ENCODE results near the gene HLA-DQA1.

The HLA-DQA1 gene

DNA sequence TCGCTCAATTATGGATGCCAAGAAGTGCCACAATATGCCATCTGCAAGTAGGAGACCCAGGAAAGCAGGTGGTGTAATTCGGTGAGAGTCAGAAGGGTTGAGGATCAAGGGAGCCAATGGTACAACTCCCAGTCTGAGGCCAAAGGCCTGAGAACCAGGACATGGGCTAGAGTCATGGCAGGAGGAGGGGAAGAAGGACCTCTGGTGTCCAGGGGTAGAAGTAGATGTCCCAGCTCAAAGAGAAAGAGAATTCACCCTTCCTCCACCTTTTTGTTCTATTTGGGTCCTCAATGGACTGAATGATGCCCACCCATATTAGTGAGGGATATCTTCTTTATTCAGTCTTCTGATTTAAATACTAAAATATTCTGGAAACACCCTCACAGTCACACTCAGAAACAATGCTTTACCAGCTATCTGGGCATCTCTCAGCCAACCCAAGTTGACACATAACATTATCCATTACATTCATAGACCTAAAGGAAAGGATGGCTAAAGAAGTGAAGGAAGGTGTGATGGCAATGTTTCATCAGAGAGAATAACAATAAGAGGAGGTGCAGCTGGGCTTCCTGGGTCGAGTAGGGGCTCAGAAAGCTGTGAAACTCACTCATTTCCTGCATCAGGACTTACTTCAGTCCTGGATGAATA lies 21.2 kb upstream of the HLA-DQA1 start:
- H3K36me3 ChIP-seq = no peaks in the 10 kb centered on the region
- no peak for DNase-seq
- H3K4me3 ChIP-seq (ENCODE audit: low read depth, low read length) = no peak overlapping the region
- no peaks in the 10 kb centered on the region for H3K27me3 ChIP-seq
- TF ChIP-seq, protein P1, sequence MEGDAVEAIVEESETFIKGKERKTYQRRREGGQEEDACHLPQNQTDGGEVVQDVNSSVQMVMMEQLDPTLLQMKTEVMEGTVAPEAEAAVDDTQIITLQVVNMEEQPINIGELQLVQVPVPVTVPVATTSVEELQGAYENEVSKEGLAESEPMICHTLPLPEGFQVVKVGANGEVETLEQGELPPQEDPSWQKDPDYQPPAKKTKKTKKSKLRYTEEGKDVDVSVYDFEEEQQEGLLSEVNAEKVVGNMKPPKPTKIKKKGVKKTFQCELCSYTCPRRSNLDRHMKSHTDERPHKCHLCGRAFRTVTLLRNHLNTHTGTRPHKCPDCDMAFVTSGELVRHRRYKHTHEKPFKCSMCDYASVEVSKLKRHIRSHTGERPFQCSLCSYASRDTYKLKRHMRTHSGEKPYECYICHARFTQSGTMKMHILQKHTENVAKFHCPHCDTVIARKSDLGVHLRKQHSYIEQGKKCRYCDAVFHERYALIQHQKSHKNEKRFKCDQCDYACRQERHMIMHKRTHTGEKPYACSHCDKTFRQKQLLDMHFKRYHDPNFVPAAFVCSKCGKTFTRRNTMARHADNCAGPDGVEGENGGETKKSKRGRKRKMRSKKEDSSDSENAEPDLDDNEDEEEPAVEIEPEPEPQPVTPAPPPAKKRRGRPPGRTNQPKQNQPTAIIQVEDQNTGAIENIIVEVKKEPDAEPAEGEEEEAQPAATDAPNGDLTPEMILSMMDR (IDR thresholded peaks at IDR 0.05; ENCODE audit: low read depth, low read length) = no peak
- H3K9me3 ChIP-seq = no peaks in the 10 kb centered on the region
- H3K4me1 ChIP-seq = no peaks in the 10 kb centered on the region

DNA sequence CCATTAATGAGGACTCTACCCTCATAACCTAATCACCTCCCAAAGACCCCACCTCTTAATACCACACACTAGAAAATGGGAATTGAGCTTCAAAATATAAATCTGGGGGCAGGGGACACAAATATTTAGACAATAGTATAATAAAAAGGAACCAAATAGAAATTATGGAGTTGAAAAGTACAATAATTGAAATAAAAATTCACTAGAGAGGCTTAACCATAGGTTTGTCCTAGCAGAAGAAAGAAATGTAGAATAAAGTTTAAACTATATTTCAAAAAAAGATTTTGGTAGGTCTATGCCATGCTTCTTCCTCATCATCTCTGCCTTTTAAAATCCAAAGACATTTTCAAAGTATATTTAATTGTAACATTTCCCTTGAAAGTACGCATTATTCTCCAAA lies 19.5 kb upstream of the HLA-DQA1 start:
- no peak for DNase-seq
- no peak overlapping the region for H3K4me3 ChIP-seq (ENCODE audit: low read depth, low read length)
- H3K36me3 ChIP-seq = no peaks in the 10 kb centered on the region
- H3K9me3 ChIP-seq = no peaks in the 10 kb centered on the region
- TF ChIP-seq, protein P1 (IDR thresholded peaks at IDR 0.05; ENCODE audit: low read depth, low read length) = no peak
- no peaks in the 10 kb centered on the region for H3K4me1 ChIP-seq
- no peaks in the 10 kb centered on the region for H3K27me3 ChIP-seq

DNA sequence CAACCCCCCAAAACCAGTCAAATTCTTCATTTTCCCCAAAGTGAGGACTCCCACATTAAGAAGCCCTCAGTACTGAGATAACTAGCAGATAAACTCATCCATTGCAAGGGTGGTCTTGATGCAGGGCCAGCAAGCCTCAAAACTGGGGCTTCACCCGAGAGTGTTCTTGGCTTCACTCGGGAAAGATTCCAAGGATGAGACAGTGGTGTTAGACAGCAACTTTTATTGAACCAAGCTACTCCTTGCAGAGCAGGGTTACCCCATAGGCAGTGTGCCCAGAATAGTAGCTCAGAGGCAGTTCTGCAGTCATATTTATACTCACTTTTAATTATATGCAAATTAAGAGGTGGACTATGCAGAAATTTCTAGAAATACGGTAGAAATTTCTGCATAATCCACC lies 15.8 kb upstream of the HLA-DQA1 start:
- DNase-seq = no peak
- H3K4me3 ChIP-seq (ENCODE audit: low read depth, low read length) = no peak overlapping the region
- H3K36me3 ChIP-seq = no peaks in the 10 kb centered on the region
- H3K27me3 ChIP-seq = no peaks in the 10 kb centered on the region
- TF ChIP-seq, protein P1 (IDR thresholded peaks at IDR 0.05; ENCODE audit: low read depth, low read length) = no peak
- H3K4me1 ChIP-seq = no peaks in the 10 kb centered on the region
- no peaks in the 10 kb centered on the region for H3K9me3 ChIP-seq

DNA sequence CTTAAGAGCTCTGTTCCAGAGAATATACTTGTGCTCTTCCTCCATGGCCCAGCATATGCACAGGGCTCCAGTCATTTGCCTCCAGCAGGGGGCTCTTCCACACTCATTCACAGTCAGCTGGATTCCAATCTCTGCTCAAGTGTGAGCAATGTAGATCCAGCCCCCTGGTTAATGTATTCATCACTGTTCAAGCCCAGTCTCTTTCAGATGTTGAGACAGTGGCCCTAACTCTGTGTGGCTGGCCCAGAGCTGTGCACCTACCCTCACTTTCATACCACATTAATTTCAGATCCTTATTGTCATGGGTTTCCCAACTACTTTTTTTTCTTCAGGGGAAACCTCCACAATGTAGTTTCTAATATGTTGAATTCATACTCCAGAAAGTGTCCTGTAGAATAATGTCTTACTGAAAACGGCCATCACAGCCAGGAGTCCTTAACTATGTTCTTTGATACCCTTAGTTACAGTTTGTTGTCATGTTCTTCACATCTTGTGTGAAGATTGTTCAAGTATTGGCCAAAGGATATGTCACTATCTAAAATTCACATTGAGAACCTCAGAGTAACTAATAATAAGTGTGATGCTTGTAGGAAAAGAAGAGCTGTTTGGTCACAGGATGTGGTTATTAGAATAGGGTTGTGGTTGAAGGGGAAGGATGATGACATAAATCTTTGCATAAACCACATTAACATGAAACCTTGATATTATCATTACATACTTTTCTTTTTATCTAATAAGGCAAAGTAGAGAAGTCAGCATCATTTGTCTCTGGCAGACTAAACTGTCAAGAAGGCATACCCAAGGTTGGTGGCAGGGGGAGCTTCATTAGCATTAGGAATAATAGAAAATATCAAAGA lies 14.4 kb upstream of the HLA-DQA1 start:
- TF ChIP-seq, protein P1 (IDR thresholded peaks at IDR 0.05; ENCODE audit: low read depth, low read length) = peak; percentile 68
- DNase-seq = peak; percentile 36
- Histone ChIP-seq H3K27me3 (no peaks in the 10 kb centered on the region), H3K36me3 (no peaks in the 10 kb centered on the region), H3K4me3 (ENCODE audit: low read depth, low read length) (no peak overlapping the region), H3K4me1 (no peaks in the 10 kb centered on the region), H3K9me3 (no peaks in the 10 kb centered on the region)

DNA sequence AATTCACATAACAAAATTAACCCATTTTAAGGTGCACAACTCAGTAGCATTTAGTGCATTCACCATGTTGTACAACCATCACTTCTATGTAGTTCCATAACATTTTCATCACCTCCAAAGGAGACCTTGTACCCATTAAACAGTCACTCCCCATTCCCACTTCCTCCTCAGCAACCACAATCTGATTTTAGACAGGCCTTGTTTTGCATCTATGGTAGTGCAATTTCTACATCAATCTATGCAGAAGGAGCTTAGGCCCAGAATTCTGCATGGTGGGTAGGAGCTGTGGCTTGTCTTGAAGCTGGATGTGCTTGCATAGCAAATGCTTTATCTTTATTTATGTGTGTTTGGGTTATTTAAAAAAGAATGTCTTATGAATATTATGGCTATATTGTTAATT lies 13.5 kb upstream of the HLA-DQA1 start:
- Histone ChIP-seq H3K9me3 (no peaks in the 10 kb centered on the region), H3K27me3 (no peaks in the 10 kb centered on the region), H3K36me3 (no peaks in the 10 kb centered on the region), H3K4me3 (ENCODE audit: low read depth, low read length) (no peak overlapping the region), H3K4me1 (no peaks in the 10 kb centered on the region)
- DNase-seq = no peak
- TF ChIP-seq, protein P1 (IDR thresholded peaks at IDR 0.05; ENCODE audit: low read depth, low read length) = no peak

DNA sequence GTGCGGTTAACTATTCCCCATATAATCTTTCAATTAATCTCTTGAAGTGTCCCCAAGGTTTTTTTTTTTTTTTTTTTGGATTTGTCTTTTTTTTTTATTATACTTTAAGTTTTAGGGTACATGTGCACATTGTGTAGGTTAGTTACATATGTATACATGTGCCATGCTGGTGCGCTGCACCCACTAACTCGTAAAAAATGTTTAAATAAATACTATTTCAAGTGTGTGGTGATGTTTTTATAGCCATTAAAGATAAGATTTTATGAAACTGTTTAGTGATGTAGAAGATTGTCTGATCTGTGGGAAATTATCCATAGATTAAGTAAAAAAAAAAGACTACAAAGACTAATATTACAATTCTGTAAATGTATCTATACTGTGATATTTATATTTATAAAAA lies 12.6 kb upstream of the HLA-DQA1 start:
- Histone ChIP-seq H3K4me1 (no peaks in the 10 kb centered on the region), H3K4me3 (ENCODE audit: low read depth, low read length) (no peak overlapping the region), H3K9me3 (no peaks in the 10 kb centered on the region), H3K36me3 (no peaks in the 10 kb centered on the region), H3K27me3 (no peaks in the 10 kb centered on the region)
- no peak for DNase-seq
- TF ChIP-seq, protein P1 (IDR thresholded peaks at IDR 0.05; ENCODE audit: low read depth, low read length) = no peak

Data from BE2C (cell line).